GM19455 (cell line): ENCODE measurements around the gene ODAD4.
"Not testable (repeated sequence)": the region's sequence is repeated elsewhere in the genome, so short reads cannot be mapped to it uniquely, and the experiment has no call there.

Source experiments
- ATAC-seq: cut with Tn5 transposase; IDR thresholded peaks from one replicate; pipeline ENCODE4 v1.9.1; 2021; ENCODE audit not compliant: unreplicated experiment

The ODAD4 gene

DNA sequence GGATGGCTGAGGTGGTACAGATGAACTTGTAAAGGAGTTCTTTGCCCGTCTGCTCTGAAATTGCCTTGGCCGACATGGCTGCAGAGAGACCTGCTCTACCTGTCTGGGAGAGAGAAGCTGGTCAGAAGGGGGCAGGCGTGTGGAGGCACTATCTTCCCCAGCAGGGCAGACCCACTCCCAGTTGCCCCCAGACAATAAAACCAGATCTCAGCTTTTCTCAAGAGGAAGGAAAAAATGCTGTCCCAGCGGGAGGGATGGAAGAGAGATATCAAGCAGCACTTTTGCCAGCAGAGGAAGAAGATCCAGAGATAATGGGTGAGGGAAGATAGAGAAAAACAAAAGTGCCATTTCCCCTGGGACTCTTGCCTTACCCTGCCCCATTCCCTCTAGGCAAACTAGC lies 16.6 kb upstream of the ODAD4 start:
- ATAC-seq: no peak

DNA sequence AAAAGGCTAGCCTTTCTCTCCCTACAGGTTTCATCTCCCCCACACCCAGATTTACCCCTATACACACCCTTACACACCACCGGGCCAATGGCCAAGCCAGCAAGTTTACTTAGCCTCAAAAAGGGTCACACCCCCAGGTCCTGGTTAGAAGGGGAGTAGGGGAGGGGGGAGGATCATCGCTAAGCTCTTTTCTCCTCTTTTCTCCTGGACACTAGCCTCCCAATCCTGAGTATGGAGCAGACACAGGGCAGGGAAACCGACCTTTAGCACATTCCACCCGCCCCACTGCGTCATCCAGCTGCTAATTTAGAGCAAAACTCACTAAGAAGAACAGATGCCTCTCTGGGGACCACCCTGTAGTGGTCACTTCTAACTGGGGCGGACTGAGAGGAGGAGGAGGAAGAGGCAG lies 16.1 kb upstream of the ODAD4 start:
- ATAC-seq: no peak

GRCh38 chr17:41915020-41915419 lies 15.4 kb upstream of the ODAD4 start:
- no peak for ATAC-seq

GRCh38 chr17:41915566-41915965 lies 14.9 kb upstream of the ODAD4 start:
- ATAC-seq: no peak

DNA sequence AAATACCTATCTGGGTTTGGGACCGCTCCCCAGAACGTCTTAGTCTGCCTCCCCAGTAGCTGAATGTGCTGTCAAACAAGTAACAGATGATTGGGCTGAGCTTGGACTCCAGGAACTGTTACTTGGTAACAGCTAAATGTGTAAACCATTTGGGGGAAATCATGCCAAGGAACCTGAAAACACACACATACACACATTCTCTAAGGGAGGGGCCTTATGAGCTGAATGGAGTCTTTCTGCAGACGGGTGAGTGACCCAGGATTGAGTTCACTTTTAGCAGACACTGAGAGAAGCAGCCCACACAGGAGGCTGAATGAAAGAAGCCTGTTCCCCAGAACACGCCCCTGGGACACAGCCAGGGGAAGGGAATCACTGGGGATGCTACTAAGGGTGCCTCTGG lies 13.2 kb upstream of the ODAD4 start:
- no peak for ATAC-seq

DNA sequence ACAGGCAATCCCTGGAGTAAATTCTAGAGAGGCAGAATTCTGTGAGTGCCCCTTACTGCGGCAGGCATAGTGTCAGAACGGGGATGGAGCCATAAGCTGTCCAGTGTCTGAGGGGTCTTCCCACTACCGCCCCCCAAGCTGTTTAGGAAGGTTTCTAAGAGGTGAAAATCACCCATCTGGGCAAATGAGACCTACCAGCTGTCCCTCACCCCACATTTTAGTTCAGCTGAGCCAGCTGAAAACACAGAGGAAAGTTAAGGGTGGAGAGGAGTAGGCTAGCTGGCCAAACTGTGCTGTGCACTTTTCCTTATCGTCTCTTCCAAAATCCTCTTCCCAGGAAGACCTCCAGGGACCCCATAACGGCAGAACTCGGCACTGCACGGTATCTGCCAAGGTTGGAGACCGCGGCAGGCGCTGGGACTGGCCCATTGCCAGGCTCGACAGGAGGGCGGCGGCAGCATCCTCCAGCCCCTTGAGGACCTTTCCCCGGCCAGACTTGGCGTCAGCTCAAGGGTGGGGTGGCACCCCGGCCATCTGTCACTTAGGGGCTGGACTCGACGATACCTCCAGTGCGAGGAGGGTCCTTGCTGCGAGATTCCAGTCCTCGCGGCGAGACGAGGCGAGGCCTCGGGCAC lies 12.6 kb upstream of the ODAD4 start:
- peak; percentile 14 for ATAC-seq

GRCh38 chr17:41918314-41919164 lies 11.9 kb upstream of the ODAD4 start, which contains the start of gene ACLY:
TSS of gene ACLY (minus strand) at chr17:41918951. CDS start at chr17:41913873, 5,078 bp downstream.
- peak; percentile 87 for ATAC-seq

GRCh38 chr17:41919165-41919817 lies 11.1 kb upstream of the ODAD4 start:
- peak; percentile 25 for ATAC-seq

- no peak for ATAC-seq
Measured at GRCh38 chr17:41919840-41920579, 10.4 kb upstream of the ODAD4 start.

GRCh38 chr17:41920580-41920955 lies 9.8 kb upstream of the ODAD4 start:
- no peak for ATAC-seq

DNA sequence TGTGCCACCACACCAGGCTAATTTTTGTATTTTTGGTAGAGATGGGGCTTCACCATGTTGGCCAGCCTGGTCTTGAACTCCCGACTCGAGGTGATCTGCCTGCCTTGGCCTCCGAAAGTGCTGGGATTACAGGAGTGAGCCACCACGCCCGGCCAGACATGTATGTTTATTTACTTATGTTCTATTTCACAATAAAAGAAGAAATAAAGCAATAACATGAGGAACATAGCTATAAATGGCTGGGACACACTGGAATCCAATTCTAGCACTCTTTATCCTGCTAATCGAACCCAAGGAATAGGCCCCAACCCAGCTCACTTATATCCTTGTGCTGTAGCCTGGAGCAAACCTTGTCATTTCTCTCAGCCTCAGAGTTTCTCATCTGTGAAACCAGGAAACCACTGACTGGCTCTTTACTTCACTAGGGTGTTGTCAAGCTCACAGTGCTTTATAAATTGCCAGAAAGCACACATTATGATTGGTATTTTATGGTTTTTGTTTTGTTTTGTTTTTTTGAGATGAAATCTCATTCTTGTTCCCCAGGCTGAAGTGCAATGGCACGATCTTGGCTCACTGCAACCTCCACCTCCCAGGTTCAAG lies 4.3 kb upstream of the ODAD4 start:
- ATAC-seq: no peak

DNA sequence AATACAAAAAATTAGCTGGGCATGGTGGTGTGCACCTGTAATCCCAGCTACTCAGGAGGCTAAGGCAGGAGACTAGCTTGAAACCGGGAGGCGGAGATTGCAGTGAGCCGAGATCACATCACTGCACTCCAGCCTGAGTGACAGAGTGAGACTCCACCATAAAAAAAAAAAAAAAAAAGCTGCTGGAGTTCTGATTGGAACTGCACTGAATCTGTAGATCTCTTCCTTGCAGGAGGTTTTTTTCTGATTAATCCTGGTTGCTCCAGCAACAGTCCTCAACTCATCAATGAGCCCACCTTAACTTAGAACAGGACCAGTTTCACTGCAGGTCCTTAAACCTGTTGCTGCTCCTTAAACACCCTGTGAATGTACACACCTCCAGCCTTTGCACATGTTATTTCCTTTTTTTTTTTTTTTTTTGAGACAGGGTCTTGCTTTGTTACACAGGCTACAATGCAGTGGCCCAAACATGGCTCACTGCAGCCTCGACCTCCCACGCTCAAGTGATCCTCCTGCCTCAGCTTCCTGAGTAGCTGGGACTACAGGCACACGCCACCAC lies 1.6 kb upstream of the ODAD4 start:
- no peak for ATAC-seq

- peak; percentile 23 for ATAC-seq
Measured at GRCh38 chr17:41930833-41931156, 378 bp downstream of the ODAD4 start.

GRCh38 chr17:41931715-41932114 lies 1.3 kb downstream of the ODAD4 start:
- not testable (repeated sequence) for ATAC-seq

GRCh38 chr17:41932816-41933389 lies 2.5 kb downstream of the ODAD4 start:
- no peak for ATAC-seq

DNA sequence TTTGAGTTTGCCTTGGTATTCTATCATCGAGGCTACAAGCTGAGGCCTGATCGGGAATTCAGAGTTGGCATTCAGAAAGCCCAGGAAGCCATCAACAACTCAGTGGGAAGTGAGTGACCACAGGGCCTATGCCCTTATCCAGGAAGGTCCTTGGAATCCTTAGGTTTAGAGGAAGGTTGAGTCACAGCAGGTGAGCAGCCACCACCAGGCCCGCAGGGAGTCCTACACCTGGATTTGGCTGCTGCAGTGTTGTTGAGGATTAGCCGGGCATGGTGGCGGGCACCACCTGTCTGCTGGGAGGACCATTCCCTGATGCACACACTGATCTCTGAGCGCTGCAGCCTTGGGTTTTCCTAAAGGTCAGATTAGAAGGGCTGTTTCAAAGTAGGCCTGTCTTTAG lies 5.2 kb downstream of the ODAD4 start:
- no peak for ATAC-seq

DNA sequence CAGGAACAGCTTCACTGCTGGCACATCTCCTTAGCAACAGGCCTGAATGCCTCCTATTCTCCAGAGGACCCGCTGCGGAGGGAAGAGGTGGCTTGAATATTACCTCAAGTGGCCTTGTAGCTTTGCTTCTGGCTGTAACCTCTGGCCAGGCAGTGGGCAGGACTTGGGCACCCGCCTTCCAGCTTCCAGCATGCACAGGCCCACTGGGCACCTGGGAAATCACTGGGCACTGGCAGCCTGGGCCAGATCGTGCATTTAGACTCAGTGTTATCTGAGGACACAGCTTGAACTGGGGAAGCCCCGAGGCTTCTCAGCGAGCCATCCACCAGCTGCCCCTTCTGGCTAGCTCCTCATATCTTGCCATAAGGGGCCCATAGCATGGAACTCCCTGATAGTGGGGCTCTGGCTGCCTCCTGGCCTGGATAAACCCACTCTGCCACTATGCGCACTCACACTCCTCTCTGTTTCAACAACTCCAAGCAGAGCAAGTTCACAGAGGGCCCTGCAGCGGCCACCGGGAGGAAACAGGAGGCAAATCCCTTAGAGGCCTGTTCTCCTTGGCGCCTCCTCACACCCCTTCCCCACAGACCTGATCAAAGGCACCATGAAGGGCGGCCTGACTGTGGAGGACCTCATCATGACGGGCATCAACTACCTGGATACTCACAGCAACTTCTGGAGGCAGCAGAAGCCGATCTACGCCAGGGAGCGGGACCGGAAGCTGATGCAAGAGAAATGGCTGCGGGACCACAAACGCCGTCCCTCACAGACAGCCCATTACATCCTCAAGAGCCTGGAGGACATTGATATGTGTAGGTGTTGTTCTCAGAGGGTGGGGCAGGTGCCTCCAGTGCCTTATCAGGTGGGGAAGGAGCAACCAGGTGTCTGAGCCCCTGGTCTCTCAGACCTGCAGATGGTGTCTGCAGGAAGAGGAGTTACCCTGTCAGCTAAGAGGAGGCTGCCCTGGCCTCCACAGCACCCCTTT lies 7.8 kb downstream of the ODAD4 start:
- ATAC-seq: no peak

DNA sequence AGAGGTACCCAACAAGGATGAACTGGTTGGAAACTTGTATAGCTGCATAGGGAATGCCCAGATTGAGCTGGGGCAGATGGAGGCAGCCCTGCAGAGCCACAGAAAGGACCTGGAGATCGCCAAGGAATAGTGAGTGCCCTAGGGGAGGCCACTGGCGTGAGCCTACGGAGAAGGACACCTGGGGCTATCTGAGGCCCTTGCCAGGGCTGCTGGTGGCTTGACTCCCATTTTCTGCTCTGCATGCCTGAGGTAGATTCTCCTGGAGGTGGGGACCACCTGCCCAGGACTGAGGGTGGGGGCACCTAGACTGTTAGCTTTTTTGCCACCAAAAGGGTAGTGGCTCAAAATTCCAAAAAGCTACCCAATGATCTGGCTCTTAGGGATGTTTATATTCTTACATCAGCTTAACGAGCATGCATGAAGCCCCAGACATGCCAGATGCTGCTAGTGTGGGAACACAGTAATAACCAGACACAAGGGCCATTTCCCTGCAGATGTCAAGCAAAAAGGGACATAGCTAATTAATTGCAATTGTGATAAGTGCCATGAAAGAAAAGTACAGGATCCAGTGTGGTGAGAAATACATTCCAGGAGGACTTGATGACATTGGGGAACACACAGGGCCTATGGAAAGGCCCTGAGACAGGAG lies 8.8 kb downstream of the ODAD4 start:
- ATAC-seq: no peak

DNA sequence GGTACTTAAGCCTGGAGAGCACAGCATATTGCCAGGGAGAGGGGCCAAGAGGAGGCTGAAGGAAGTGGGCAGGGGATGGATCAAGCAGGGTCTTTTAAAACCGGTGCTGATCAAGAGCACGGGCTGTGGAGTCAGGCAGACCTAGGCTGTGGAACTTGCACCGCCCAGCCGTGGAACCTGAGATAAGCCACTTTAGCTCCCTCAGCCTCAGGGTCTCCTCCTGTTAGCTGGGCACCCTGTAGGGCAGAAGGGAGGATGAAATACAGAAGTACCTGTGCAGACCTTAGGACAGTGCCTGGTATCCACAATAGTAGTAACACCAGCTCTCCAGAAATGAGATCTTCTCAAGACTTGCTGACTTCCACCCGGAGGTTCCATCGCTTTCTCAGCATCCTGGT lies 9.3 kb downstream of the ODAD4 start:
- ATAC-seq: no peak
